Upper lobe of left lung (tissue), 6 donors: ENCODE measurements around the gene TNFAIP8L3. TPM values are rescaled to one million over a fixed set of nuclear protein-coding genes. Genes with fewer than 3 reads are reported as not detected.

Experiments used
- ATAC-seq, 2 donors: fragments of 200-7000 bp; cut with Tn5 transposase; one replicate each; pipeline ENCODE4 v1.9.1; 2022; ENCODE audit warnings: mild to moderate bottlenecking in 2 of 2, moderate library complexity in 2 of 2; ENCODE audit not compliant: low FRiP score in 2 of 2
- DNase-seq, 2 donors: peaks; one replicate each; pipeline ENCODE4 v3.0.0-alpha.2; 2019 to 2020
- H3K27ac ChIP-seq, 4 donors: fragments of 200-600 bp; sonication (generic); one replicate each; pipeline ENCODE4 v1.5.1; 2016 to 2019
- H3K27me3 ChIP-seq, 4 donors: fragments of 200-600 bp; sonication (generic); one replicate each; pipeline ENCODE4 v1.5.1; 2017 to 2019
- H3K36me3 ChIP-seq, 4 donors: fragments of 200-600 bp; sonication (generic); one replicate each; pipeline ENCODE4 v1.5.1; 2016 to 2019
- H3K4me1 ChIP-seq, 4 donors: fragments of 200-600 bp; sonication (generic); one replicate each; pipeline ENCODE4 v1.5.1; 2018 to 2019
- H3K4me3 ChIP-seq, 4 donors: fragments of 200-600 bp; sonication (generic); one replicate each; pipeline ENCODE4 v1.5.1; 2017 to 2019; ENCODE audit warnings: mild to moderate bottlenecking in 2 of 4, moderate library complexity in 1 of 4
- H3K9me3 ChIP-seq, 4 donors: fragments of 200-600 bp; sonication (generic); one replicate each; pipeline ENCODE4 v1.5.1; 2018 to 2019
- EP300 ChIP-seq, 4 donors: sonication (generic); formaldehyde crosslinking; IDR thresholded peaks; one replicate each; pipeline ENCODE4 v1.5.1; 2017; ENCODE audit warnings: antibody characterized with exemption in 4 of 4, control low read depth in 2 of 4
- POLR2A ChIP-seq, 4 donors: fragments of 450-650 bp; IDR thresholded peaks; one replicate each; pipeline ENCODE4 v1.5.1; 2016 to 2017; ENCODE audit warnings: antibody characterized with exemption in 4 of 4, mild to moderate bottlenecking in 2 of 4
- POLR2AphosphoS5 ChIP-seq, 2 donors: sonication (generic); formaldehyde crosslinking; IDR thresholded peaks; one replicate each; pipeline ENCODE4 v1.5.1; 2017; ENCODE audit warnings: antibody characterized with exemption in 2 of 2
- WGBS, 2 donors: methylation state at CpG; one replicate each; pipeline ENCODE4 v1.1.5; 2017 to 2018; 5-methylcytosine and 5-hydroxymethylcytosine counted together
- total RNA-seq, 6 donors: library from RNA; depleted of rRNA in 4 of 6; stranded (reverse); fragments of >200 nt in 4 of 6; gene quantifications; one replicate each; pipeline versions ENCODE4 v1.1.0 to v1.2.1, GENCODE V29; 2016 to 2021
- TF ChIP-seq, protein P1 (sequence below), 6 experiments: fragments of 450-650 bp in 4 of 6; fragments of 200-600 bp in 2 of 6; sonication (generic) in 2 of 6; IDR thresholded peaks; one replicate each; pipeline ENCODE4 v1.5.1; 2016 to 2019; ENCODE audit warnings: antibody characterized with exemption in 6 of 6
- donor health status: DM: no; HTN: no; CAD: no; lungs with moderate emphysema.
- donor health status: DM: no; HTN: yes; CAD: no; lungs with severe emphysema.

The TNFAIP8L3 gene
- total RNA-seq, 6 donors from 2014 or later: 4.2 to 12.4 (median 7.1) TPM

DNA sequence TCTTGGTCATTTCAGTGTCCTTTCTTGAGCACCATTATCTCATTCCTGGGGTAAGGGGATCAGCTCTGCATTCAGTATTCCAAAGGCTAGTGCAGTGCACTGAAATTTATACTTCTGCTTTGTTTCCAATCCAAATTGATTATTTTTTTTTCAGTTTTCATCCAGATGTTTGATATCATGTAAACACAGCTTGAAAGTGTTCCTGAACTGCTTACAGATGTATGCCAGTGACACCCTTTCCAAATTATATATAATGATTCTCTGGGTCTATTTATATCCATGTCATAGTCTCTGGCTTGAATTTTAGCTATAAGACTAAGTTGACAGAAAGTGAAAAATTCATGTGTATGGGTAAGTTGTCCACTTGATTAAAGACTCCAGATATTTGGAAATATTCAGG, 11.8 kb upstream of the TNFAIP8L3 start:
- TF ChIP-seq EP300 (IDR thresholded peaks at IDR 0.05) (no peak), POLR2AphosphoS5 (IDR thresholded peaks at IDR 0.05) (no peak)
- TF ChIP-seq, protein P1, sequence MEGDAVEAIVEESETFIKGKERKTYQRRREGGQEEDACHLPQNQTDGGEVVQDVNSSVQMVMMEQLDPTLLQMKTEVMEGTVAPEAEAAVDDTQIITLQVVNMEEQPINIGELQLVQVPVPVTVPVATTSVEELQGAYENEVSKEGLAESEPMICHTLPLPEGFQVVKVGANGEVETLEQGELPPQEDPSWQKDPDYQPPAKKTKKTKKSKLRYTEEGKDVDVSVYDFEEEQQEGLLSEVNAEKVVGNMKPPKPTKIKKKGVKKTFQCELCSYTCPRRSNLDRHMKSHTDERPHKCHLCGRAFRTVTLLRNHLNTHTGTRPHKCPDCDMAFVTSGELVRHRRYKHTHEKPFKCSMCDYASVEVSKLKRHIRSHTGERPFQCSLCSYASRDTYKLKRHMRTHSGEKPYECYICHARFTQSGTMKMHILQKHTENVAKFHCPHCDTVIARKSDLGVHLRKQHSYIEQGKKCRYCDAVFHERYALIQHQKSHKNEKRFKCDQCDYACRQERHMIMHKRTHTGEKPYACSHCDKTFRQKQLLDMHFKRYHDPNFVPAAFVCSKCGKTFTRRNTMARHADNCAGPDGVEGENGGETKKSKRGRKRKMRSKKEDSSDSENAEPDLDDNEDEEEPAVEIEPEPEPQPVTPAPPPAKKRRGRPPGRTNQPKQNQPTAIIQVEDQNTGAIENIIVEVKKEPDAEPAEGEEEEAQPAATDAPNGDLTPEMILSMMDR (IDR thresholded peaks at IDR 0.05): no peak
- Histone ChIP-seq H3K27me3 (no peaks in the 10 kb centered on the region), H3K4me3 (no peak overlapping the region), H3K36me3 (no peaks in the 10 kb centered on the region), H3K27ac (peak overlapping the region in 1 of 4 donors; percentile 7), H3K9me3 (no peaks in the 10 kb centered on the region), H3K4me1 (peaks cover 0 to 2% (median 0%) of the 10 kb centered on the region in 4 donors)
- ATAC-seq (no peak), DNase-seq (no peak)

DNA sequence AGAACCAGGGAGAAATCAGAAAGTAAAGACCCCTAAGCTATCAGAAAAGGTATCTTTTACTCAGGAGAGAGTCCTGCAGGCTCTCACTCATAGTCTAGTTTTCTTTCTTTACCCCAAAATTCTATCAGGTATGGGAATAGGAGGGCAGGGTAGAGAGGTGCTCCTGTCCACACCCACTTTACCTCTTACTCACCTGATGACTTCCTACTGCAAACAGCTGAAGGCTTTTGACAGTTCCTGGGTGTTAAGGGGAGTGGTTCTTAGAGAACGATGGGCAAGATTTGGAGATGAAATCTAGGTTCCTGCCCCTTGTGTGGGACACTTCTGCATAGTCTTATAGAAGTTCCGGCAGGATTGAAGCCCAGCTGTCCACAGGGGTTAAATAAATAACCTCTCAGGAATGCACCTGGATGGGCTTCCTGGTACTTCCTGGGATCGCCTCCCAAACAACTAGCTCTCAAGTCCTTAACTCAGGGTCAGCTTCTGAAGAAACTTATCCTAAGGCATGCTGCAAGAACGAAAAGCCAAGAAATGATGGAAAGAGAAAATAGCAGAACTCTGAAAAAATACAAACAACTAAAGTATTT, 10.8 kb upstream of the TNFAIP8L3 start:
- Histone ChIP-seq H3K27ac (peak overlapping the region in 1 of 4 donors; percentile 35), H3K36me3 (no peaks in the 10 kb centered on the region), H3K4me1 (peaks cover 0 to 2% (median 0%) of the 10 kb centered on the region in 4 donors), H3K9me3 (no peaks in the 10 kb centered on the region), H3K27me3 (no peaks in the 10 kb centered on the region), H3K4me3 (no peak overlapping the region)
- DNase-seq (no peak), ATAC-seq (no peak)
- TF ChIP-seq, protein P1 (IDR thresholded peaks at IDR 0.05): no peak
- TF ChIP-seq POLR2AphosphoS5 (IDR thresholded peaks at IDR 0.05) (no peak), EP300 (IDR thresholded peaks at IDR 0.05) (no peak), POLR2A (IDR thresholded peaks at IDR 0.05) (no peak)
- 42 to 59% methylated on average over 4 of the region's 4 CpGs for WGBS, 2 donors

DNA sequence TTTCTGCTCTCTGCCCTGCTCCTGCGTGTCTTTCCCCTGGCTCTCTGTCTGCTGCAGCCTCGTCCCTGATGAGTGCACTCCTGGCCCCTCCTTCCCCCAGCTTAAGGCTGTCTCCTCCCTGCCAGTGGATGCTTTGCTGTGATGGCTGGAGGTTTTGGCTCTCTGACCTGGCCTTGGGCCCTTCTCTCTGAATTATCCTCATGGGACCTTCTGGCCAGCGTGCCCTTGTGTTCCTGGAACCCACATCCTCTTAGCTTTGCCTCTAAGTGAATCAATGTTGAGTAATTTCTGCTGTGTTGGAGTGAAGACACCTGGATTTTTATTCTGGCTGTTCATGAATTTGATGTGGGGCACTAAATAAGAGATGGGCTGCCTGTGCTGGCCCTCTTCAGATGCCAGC, 9.8 kb upstream of the TNFAIP8L3 start:
- H3K4me1 ChIP-seq: peaks cover 0 to 2% (median 0%) of the 10 kb centered on the region in 4 donors
- ATAC-seq: peak; percentile 68 to 73
- no peaks in the 10 kb centered on the region for H3K27me3 ChIP-seq
- H3K36me3 ChIP-seq: no peaks in the 10 kb centered on the region
- peak in 1 of 2 donors; percentile 39 for DNase-seq
- no peaks in the 10 kb centered on the region for H3K9me3 ChIP-seq
- 54 to 65% methylated on average over 3 of the region's 3 CpGs for WGBS, 2 donors
- peak overlapping the region in 3 of 4 donors; percentile 26 to 74 (median 35) for H3K27ac ChIP-seq
- no peak overlapping the region for H3K4me3 ChIP-seq
- TF ChIP-seq EP300 (IDR thresholded peaks at IDR 0.05) (peak in 3 of 4 donors; percentile 21 to 76 (median 41)), POLR2AphosphoS5 (IDR thresholded peaks at IDR 0.05) (peak; percentile 73 to 74), POLR2A (IDR thresholded peaks at IDR 0.05) (peak in 2 of 4 donors; percentile 39)
- TF ChIP-seq, protein P1 (IDR thresholded peaks at IDR 0.05): no peak

- H3K27ac ChIP-seq: peak overlapping the region in 2 of 4 donors; percentile 26 to 74
Measured at GRCh38 chr15:51103330-51103729, 8.6 kb upstream of the TNFAIP8L3 start.

More at GRCh38 chr15:51103330-51103729, 8.6 kb upstream of the TNFAIP8L3 start:
- Histone ChIP-seq H3K4me3 (no peak overlapping the region), H3K4me1 (peaks cover 0 to 2% (median 0%) of the 10 kb centered on the region in 4 donors), H3K27me3 (no peaks in the 10 kb centered on the region), H3K9me3 (no peaks in the 10 kb centered on the region), H3K36me3 (no peaks in the 10 kb centered on the region)
- 70 to 84% methylated on average over 1 of the region's 1 CpG for WGBS, 2 donors
- ATAC-seq (peak in 1 of 2 donors; percentile 83), DNase-seq (no peak)
- TF ChIP-seq, protein P1 (IDR thresholded peaks at IDR 0.05): no peak
- no peak for TF ChIP-seq POLR2AphosphoS5 (IDR thresholded peaks at IDR 0.05)
- TF ChIP-seq EP300 (IDR thresholded peaks at IDR 0.05): no peak
- TF ChIP-seq POLR2A (IDR thresholded peaks at IDR 0.05): no peak
